Chondrocyte (in vitro differentiated cells): ENCODE data around the gene SLC30A3. TPM values are rescaled to one million over a fixed set of nuclear protein-coding genes. Genes with fewer than 3 reads are reported as not detected.

Experiments
- DNase-seq: peaks from one replicate; pipeline ENCODE4 v3.0.0; 2021; ENCODE audit warnings: mixed read lengths, low spot score
- H3K27ac Mint-ChIP-seq: one replicate; pipeline ENCODE4 v1.8.0; 2021; ENCODE audit warnings: mild to moderate bottlenecking, moderate library complexity, mixed read lengths; ENCODE audit not compliant: unreplicated experiment
- H3K27me3 Mint-ChIP-seq: 2 replicates; pipeline ENCODE4 v1.8.0; 2021; ENCODE audit warnings: low read depth, mixed read lengths
- H3K36me3 Mint-ChIP-seq: 2 replicates; pipeline ENCODE4 v1.8.0; 2021; ENCODE audit warnings: low read depth, mixed read lengths
- H3K4me1 Mint-ChIP-seq: 2 replicates; pipeline ENCODE4 v1.8.0; 2021; ENCODE audit warnings: low read depth, mild to moderate bottlenecking, mixed read lengths
- H3K4me3 Mint-ChIP-seq: one replicate; pipeline ENCODE4 v1.8.0; 2021; ENCODE audit warnings: mild to moderate bottlenecking, moderate library complexity, mixed read lengths; ENCODE audit not compliant: unreplicated experiment
- H3K9me3 Mint-ChIP-seq: 2 replicates; pipeline ENCODE4 v1.8.0; 2021; ENCODE audit warnings: low read depth, mixed read lengths
- total RNA-seq: library from RNA; stranded (reverse); gene quantifications from 3 replicates; pipeline ENCODE4 v1.2.1, GENCODE V29; 2021
- TF ChIP-seq, protein P1 (sequence below): fragments of 200-600 bp; sonication (generic); IDR thresholded peaks from 2 replicates; pipeline ENCODE4 v1.5.0; 2021; ENCODE audit warnings: antibody characterized with exemption, mild to moderate bottlenecking, moderate library complexity

Gene SLC30A3
- total RNA-seq, 1 donor from 2014 or later = 0.17 TPM

DNA sequence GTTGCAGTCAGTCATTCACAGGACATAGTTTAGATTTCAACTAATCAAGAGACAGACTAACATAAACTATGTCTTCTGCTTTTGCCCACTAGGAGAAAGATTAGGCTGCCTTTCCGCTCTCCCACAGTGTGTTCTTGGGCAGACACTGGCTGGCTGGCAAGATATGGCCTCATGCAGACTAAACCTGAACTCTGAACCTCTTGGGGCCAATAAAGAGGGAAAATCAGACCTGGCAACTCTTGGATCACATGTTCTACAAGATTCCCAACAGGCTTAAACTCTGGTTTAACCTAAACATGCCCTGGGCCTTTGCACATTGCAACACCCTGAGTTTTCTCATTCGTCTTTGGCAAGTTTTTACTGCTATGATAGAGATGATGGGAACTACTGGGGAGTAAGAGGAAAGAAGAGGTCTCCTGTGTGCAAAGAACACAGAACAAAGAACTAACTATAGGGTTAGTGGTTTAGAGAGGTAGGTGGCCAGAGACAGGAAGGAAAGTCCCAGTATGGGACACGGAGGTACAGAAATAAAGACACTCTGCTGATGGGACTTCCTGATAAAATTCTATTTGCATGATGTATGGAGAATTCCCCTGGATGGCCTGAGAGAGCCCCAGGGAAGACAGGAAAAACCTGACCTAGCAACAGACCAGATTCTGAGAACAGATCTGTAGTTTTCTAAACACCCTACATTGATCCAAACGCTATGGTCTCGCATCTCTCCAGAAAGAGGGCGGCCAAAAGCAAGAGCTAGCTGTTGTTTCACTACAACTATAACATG is 53.0 kb downstream of the SLC30A3 start:
- no peak overlapping the region for H3K27ac Mint-ChIP-seq
- no peaks in the 10 kb centered on the region for H3K27me3 Mint-ChIP-seq
- TF ChIP-seq, protein P1, sequence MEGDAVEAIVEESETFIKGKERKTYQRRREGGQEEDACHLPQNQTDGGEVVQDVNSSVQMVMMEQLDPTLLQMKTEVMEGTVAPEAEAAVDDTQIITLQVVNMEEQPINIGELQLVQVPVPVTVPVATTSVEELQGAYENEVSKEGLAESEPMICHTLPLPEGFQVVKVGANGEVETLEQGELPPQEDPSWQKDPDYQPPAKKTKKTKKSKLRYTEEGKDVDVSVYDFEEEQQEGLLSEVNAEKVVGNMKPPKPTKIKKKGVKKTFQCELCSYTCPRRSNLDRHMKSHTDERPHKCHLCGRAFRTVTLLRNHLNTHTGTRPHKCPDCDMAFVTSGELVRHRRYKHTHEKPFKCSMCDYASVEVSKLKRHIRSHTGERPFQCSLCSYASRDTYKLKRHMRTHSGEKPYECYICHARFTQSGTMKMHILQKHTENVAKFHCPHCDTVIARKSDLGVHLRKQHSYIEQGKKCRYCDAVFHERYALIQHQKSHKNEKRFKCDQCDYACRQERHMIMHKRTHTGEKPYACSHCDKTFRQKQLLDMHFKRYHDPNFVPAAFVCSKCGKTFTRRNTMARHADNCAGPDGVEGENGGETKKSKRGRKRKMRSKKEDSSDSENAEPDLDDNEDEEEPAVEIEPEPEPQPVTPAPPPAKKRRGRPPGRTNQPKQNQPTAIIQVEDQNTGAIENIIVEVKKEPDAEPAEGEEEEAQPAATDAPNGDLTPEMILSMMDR = no peak
- no peak for DNase-seq
- H3K9me3 Mint-ChIP-seq = no peaks in the 10 kb centered on the region
- H3K4me3 Mint-ChIP-seq = no peak overlapping the region
- peaks cover 26% of the 10 kb centered on the region for H3K4me1 Mint-ChIP-seq
- peaks cover 26% of the 10 kb centered on the region for H3K36me3 Mint-ChIP-seq

- TF ChIP-seq, protein P1 = no peak
- Mint-ChIP-seq H3K4me1 (peaks cover 24% of the 10 kb centered on the region), H3K4me3 (no peak overlapping the region), H3K36me3 (peaks cover 35% of the 10 kb centered on the region), H3K27ac (no peak overlapping the region), H3K9me3 (no peaks in the 10 kb centered on the region), H3K27me3 (no peaks in the 10 kb centered on the region)
- DNase-seq = no peak
These were observed 54.3 kb downstream of the SLC30A3 start for GRCh38 chr2:27208486-27209050.

- no peaks in the 10 kb centered on the region for H3K9me3 Mint-ChIP-seq
- TF ChIP-seq, protein P1 = no peak
- H3K27ac Mint-ChIP-seq = no peak overlapping the region
- DNase-seq = no peak
- H3K4me3 Mint-ChIP-seq = no peak overlapping the region
- H3K27me3 Mint-ChIP-seq = no peaks in the 10 kb centered on the region
- peaks cover 46% of the 10 kb centered on the region for H3K36me3 Mint-ChIP-seq
- peaks cover 14% of the 10 kb centered on the region for H3K4me1 Mint-ChIP-seq
These were observed 56.5 kb downstream of the SLC30A3 start for GRCh38 chr2:27206346-27206745.

GRCh38 chr2:27205206-27205605 is 57.6 kb downstream of the SLC30A3 start:
- Mint-ChIP-seq H3K27me3 (no peaks in the 10 kb centered on the region), H3K9me3 (no peaks in the 10 kb centered on the region), H3K27ac (no peak overlapping the region), H3K4me3 (no peak overlapping the region), H3K36me3 (peaks cover 46% of the 10 kb centered on the region), H3K4me1 (peaks cover 10% of the 10 kb centered on the region)
- DNase-seq = no peak
- TF ChIP-seq, protein P1 = no peak

DNA sequence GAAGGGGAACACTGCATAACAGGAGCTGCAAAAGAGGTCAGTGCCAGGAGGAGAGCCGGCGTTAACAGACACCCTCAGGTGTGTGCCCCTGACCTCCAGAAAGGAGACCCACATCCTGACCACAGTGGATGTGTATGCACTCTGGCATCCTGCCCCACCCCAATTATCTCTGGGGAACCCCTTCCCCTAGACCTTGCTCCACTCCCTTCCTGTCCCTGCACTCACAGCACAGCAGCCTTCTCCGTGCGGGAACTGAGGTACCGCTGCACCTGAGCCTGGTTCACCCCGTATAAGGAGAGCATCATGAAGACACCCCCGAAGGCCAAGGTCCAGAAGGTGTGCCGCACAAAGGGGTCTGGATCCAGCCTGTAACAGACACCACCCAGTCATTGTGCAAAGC is 58.3 kb downstream of the SLC30A3 start:
- Mint-ChIP-seq H3K9me3 (no peaks in the 10 kb centered on the region), H3K4me3 (no peak overlapping the region), H3K4me1 (peaks cover 4% of the 10 kb centered on the region), H3K27me3 (no peaks in the 10 kb centered on the region), H3K36me3 (peaks cover 50% of the 10 kb centered on the region), H3K27ac (no peak overlapping the region)
- no peak for DNase-seq
- TF ChIP-seq, protein P1 = no peak
